H9 (cell line): ENCODE measurements around the gene CKS2. TPM values are rescaled to one million over a fixed set of nuclear protein-coding genes. Genes with fewer than 3 reads are reported as not detected.

Experiments
- DNase-seq: peaks from one replicate; pipeline ENCODE4 v3.0.0-alpha.2; 2017
- H2AFZ ChIP-seq: one replicate; pipeline ENCODE4 v1.6.1; 2013; ENCODE audit warnings: mild to moderate bottlenecking, low read length, control low read depth, moderate library complexity
- H2AK5ac ChIP-seq: 2 replicates; pipeline ENCODE4 v1.6.1; 2013; ENCODE audit warnings: low read length, control low read depth, mixed read lengths; ENCODE audit not compliant: insufficient read length
- H2BK120ac ChIP-seq: one replicate; pipeline ENCODE4 v1.6.1; 2013; ENCODE audit warnings: low read depth, mild to moderate bottlenecking, low read length, control low read depth, inconsistent platforms; ENCODE audit not compliant: poor library complexity, severe bottlenecking
- H2BK12ac ChIP-seq: 2 replicates; pipeline ENCODE4 v1.6.1; 2013; ENCODE audit warnings: low read length, control low read depth, mixed read lengths, low read depth; ENCODE audit not compliant: insufficient read length
- H2BK15ac ChIP-seq: 2 replicates; pipeline ENCODE4 v1.6.1; 2013; ENCODE audit warnings: low read depth, low read length, control low read depth
- H2BK20ac ChIP-seq: one replicate; pipeline ENCODE4 v1.6.1; 2013; ENCODE audit warnings: low read depth, mild to moderate bottlenecking, low read length, control low read depth, inconsistent platforms; ENCODE audit not compliant: poor library complexity, severe bottlenecking
- H2BK5ac ChIP-seq: 2 replicates; pipeline ENCODE4 v1.6.1; 2013; ENCODE audit warnings: low read length, control low read depth, mixed read lengths; ENCODE audit not compliant: insufficient read length
- H3K14ac ChIP-seq: 2 replicates; pipeline ENCODE4 v1.6.1; 2013; ENCODE audit warnings: low read length, control low read depth; ENCODE audit not compliant: insufficient read depth
- H3K18ac ChIP-seq: 2 replicates; pipeline ENCODE4 v1.6.1; 2013; ENCODE audit warnings: low read depth, mild to moderate bottlenecking, mixed read lengths, low read length, control low read depth; ENCODE audit not compliant: insufficient read length
- H3K23ac ChIP-seq: 2 replicates; pipeline ENCODE4 v1.6.1; 2013; ENCODE audit warnings: low read length, control low read depth, mixed read lengths, low read depth; ENCODE audit not compliant: insufficient read length
- H3K23me2 ChIP-seq: 2 replicates; pipeline ENCODE4 v1.6.1; 2013; ENCODE audit warnings: low read depth, mild to moderate bottlenecking, mixed read lengths, low read length, control low read depth; ENCODE audit not compliant: insufficient read length, poor library complexity, severe bottlenecking
- H3K27ac ChIP-seq: 2 replicates; pipeline ENCODE4 v1.5.1; 2013; ENCODE audit warnings: low read length, control low read depth, mixed read lengths, low read depth; ENCODE audit not compliant: insufficient read length
- H3K27me3 ChIP-seq: 2 replicates; pipeline ENCODE4 v1.6.1; 2013; ENCODE audit warnings: low read length, control low read depth, inconsistent platforms; ENCODE audit not compliant: insufficient read depth
- H3K4ac ChIP-seq: 2 replicates; pipeline ENCODE4 v1.6.1; 2013; ENCODE audit warnings: low read depth, mild to moderate bottlenecking, control low read depth, inconsistent platforms, low read length, moderate library complexity
- H3K4me1 ChIP-seq: 2 replicates; pipeline ENCODE4 v1.6.1; 2013; ENCODE audit warnings: low read length, control low read depth, inconsistent platforms; ENCODE audit not compliant: insufficient read depth
- H3K4me2 ChIP-seq: 2 replicates; pipeline ENCODE4 v1.6.1; 2013; ENCODE audit warnings: low read length, control low read depth, mixed read lengths; ENCODE audit not compliant: insufficient read length, insufficient read depth
- H3K56ac ChIP-seq: 2 replicates; pipeline ENCODE4 v1.6.1; 2013; ENCODE audit warnings: low read depth, mild to moderate bottlenecking, mixed read lengths, low read length, control low read depth; ENCODE audit not compliant: insufficient read length
- H3K79me1 ChIP-seq: 2 replicates; pipeline ENCODE4 v1.6.1; 2013; ENCODE audit warnings: low read depth, mild to moderate bottlenecking, moderate library complexity, low read length, control low read depth, inconsistent platforms; ENCODE audit not compliant: insufficient read depth, poor library complexity, severe bottlenecking
- H3K79me2 ChIP-seq: 2 replicates; pipeline ENCODE4 v1.6.1; 2013; ENCODE audit warnings: low read length, control low read depth, inconsistent platforms; ENCODE audit not compliant: insufficient read depth
- H3K9ac ChIP-seq: 2 replicates; pipeline ENCODE4 v1.6.1; 2013; ENCODE audit warnings: low read length, control low read depth, mixed read lengths; ENCODE audit not compliant: insufficient read length; ENCODE audit errors: extremely low read depth
- H3K9me3 ChIP-seq: one replicate; pipeline ENCODE4 v1.6.1; 2013; ENCODE audit warnings: low read depth, low read length, inconsistent platforms; ENCODE audit not compliant: control insufficient read depth
- H3T11ph ChIP-seq: one replicate; pipeline ENCODE4 v1.6.1; 2013; ENCODE audit warnings: mild to moderate bottlenecking, low read length, control low read depth, inconsistent platforms
- H4K20me1 ChIP-seq: one replicate; pipeline ENCODE4 v1.6.1; 2013; ENCODE audit not compliant: control insufficient read depth, insufficient read length, insufficient read depth
- H4K5ac ChIP-seq: 2 replicates; pipeline ENCODE4 v1.6.1; 2013; ENCODE audit warnings: low read depth, mild to moderate bottlenecking, mixed read lengths, low read length, control low read depth; ENCODE audit not compliant: insufficient read length
- H4K8ac ChIP-seq: replicated peaks from 2 replicates; pipeline ENCODE4 v1.6.1; 2013; ENCODE audit warnings: low read length, control low read depth, mixed read lengths, low read depth; ENCODE audit not compliant: insufficient read length
- H4K91ac ChIP-seq: 2 replicates; pipeline ENCODE4 v1.6.1; 2013; ENCODE audit warnings: low read depth, mild to moderate bottlenecking, moderate library complexity, mixed read lengths, low read length, control low read depth; ENCODE audit not compliant: insufficient read length
- H3K27ac Mint-ChIP-seq, 3 experiments: 2 replicates in 2 of 3; 3 replicates in 1 of 3; pipeline ENCODE4 v1.8.0; 2020 to 2021; ENCODE audit warnings: mixed read lengths in 3 of 3, mild to moderate bottlenecking in 1 of 3, moderate library complexity in 1 of 3
- H3K27me3 Mint-ChIP-seq: 2 replicates; pipeline ENCODE4 v1.8.0; 2021; ENCODE audit warnings: low read depth, mild to moderate bottlenecking, moderate library complexity, mixed read lengths
- H3K36me3 Mint-ChIP-seq, 3 experiments: 2 replicates in 2 of 3; 3 replicates in 1 of 3; pipeline ENCODE4 v1.8.0; 2020 to 2021; ENCODE audit warnings: low read depth in 3 of 3, mixed read lengths in 3 of 3; ENCODE audit not compliant: insufficient read depth in 1 of 3
- H3K4me1 Mint-ChIP-seq, 2 experiments: 2 replicates each; pipeline ENCODE4 v1.8.0; 2020; ENCODE audit warnings: mixed read lengths in 2 of 2
- H3K4me3 Mint-ChIP-seq, 2 experiments: 2 replicates in 1 of 2; 3 replicates in 1 of 2; pipeline ENCODE4 v1.8.0; 2020 to 2021; ENCODE audit warnings: mild to moderate bottlenecking in 2 of 2, mixed read lengths in 2 of 2, moderate library complexity in 1 of 2
- H3K9me3 Mint-ChIP-seq, 2 experiments: 2 replicates in 1 of 2; 3 replicates in 1 of 2; pipeline ENCODE4 v1.8.0; 2020; ENCODE audit warnings: mild to moderate bottlenecking in 2 of 2, mixed read lengths in 2 of 2, moderate library complexity in 1 of 2
- WGBS: extraction: QIAGEN DNeasy Blood & Tissue Kit; methylation state at CpG from one replicate; pipeline ENCODE4 v1.1.7; 2013; ENCODE audit warnings: missing lambda C conversion rate, low lambda C conversion rate, mixed read lengths; ENCODE audit not compliant: insufficient read length; ENCODE audit errors: extremely low coverage; 5-methylcytosine and 5-hydroxymethylcytosine counted together
- long read RNA-seq: library from polyadenylated mRNA; unstranded; transcript quantifications from one replicate; pipeline ENCODE4 v2.0.0, GENCODE V29; 2020
- total RNA-seq: library from RNA; stranded (reverse); gene quantifications from 2 replicates; pipeline ENCODE4 v1.2.1, GENCODE V29; 2021
- TF ChIP-seq, protein P1 (sequence below): fragments of 200-600 bp; sonication (generic); conservative IDR thresholded peaks from 3 replicates; pipeline ENCODE4 v1.8.0; 2021; ENCODE audit warnings: antibody characterized with exemption, mild to moderate bottlenecking

CKS2 gene
- total RNA-seq, result 210 and 211 TPM in 2 replicates
- long read RNA-seq, transcript CKS2-201 (3 exons, 613 nt), result major isoform, 141 of 143 reads
- long read RNA-seq, partial matches to known transcripts, result 0 of 143 reads
- long read RNA-seq, other reads (novel, unspliced or antisense), result 2 of 143 reads

DNA sequence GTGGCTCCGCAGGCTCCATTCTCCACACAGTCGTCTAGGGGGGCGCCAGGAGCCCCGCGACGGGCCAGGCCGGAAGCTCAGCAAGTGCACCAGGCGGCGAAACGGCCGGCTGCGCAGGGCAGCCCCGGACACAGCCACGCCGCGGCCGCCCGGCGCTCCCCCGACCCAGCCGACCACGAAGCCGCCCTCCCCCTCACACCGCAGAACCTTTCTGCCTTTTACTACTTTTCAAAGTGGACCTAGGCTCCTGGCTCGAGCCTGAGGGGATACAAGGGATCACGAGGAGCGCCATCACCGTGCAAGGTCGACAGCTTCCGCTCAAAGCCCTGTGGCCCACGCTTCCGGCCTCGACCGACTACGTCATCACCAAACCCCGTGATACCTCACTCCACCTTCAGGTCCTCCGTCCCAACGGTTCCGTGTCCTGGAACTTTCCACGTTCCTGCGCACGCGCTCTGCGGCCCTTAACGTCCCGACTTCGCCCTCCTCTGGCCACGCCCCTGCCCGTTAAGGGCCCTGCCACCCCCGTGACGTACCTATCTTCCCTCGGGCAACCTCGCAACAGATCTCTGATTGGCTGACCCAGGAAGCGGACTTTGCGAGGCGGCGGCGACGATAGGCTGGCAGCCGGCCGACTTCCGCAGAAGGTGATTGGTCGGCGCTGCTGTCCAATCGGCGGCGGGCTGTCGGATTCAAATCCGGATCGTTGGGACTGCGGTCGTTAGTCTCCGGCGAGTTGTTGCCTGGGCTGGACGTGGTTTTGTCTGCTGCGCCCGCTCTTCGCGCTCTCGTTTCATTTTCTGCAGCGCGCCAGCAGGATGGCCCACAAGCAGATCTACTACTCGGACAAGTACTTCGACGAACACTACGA is at the start of gene CKS2:
Gene CKS2 (plus strand): TSS at position 721 of the 871 bp plus-strand sequence. CDS start 98 bp downstream, at position 819.
- Mint-ChIP-seq H3K27me3 (peaks cover 4% of the 10 kb centered on the region; the same call in 1 of the 2 replicates), H3K4me3 (peak within 1 kb of the TSS; percentile 90 to 96), H3K4me1 (peaks cover 28 to 30% of the 10 kb centered on the region in 2 experiments), H3K36me3 (peaks cover 22 to 37% (median 33%) of the 10 kb centered on the region in 3 experiments), H3K9me3 (no peaks in the 10 kb centered on the region; a peak in 1 of 5 replicates), H3K27ac (peak within 1 kb of the TSS; percentile 99 to 100 (median 99))
- H3K79me2 ChIP-seq, result peaks cover 38% of the 10 kb centered on the region; the same call in 1 of the 2 replicates
- no peak within 1 kb of the TSS for H3K56ac ChIP-seq
- peak within 1 kb of the TSS; percentile 85 for H3K9ac ChIP-seq
- H4K91ac ChIP-seq, result no peak within 1 kb of the TSS
- H3K23me2 ChIP-seq, result no peaks in the 10 kb centered on the region
- H3T11ph ChIP-seq, result peak within 1 kb of the TSS; percentile 22
- TF ChIP-seq, protein P1, sequence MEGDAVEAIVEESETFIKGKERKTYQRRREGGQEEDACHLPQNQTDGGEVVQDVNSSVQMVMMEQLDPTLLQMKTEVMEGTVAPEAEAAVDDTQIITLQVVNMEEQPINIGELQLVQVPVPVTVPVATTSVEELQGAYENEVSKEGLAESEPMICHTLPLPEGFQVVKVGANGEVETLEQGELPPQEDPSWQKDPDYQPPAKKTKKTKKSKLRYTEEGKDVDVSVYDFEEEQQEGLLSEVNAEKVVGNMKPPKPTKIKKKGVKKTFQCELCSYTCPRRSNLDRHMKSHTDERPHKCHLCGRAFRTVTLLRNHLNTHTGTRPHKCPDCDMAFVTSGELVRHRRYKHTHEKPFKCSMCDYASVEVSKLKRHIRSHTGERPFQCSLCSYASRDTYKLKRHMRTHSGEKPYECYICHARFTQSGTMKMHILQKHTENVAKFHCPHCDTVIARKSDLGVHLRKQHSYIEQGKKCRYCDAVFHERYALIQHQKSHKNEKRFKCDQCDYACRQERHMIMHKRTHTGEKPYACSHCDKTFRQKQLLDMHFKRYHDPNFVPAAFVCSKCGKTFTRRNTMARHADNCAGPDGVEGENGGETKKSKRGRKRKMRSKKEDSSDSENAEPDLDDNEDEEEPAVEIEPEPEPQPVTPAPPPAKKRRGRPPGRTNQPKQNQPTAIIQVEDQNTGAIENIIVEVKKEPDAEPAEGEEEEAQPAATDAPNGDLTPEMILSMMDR, result no peak
- H3K4ac ChIP-seq, result peak within 1 kb of the TSS; percentile 25; the same call in 1 of the 2 replicates
- no peak within 1 kb of the TSS for H2BK12ac ChIP-seq
- H3K14ac ChIP-seq, result peak within 1 kb of the TSS; percentile 98
- peak within 1 kb of the TSS; percentile 84 for H3K4me2 ChIP-seq
- H3K27me3 ChIP-seq, result no peaks in the 10 kb centered on the region
- H3K79me1 ChIP-seq, result no peaks in the 10 kb centered on the region
- no peak within 1 kb of the TSS for H2AK5ac ChIP-seq
- no peak within 1 kb of the TSS for H2BK15ac ChIP-seq
- DNase-seq, result peak; percentile 100
- no peak within 1 kb of the TSS for H2BK120ac ChIP-seq
- no peak within 1 kb of the TSS for H2BK5ac ChIP-seq
- H3K23ac ChIP-seq, result no peak within 1 kb of the TSS
- no peaks in the 10 kb centered on the region for H3K4me1 ChIP-seq
- peak within 1 kb of the TSS; percentile 4 for H4K5ac ChIP-seq
- H4K20me1 ChIP-seq, result no peaks in the 10 kb centered on the region
- no peak within 1 kb of the TSS for H2BK20ac ChIP-seq
- H3K27ac ChIP-seq, result peak within 1 kb of the TSS; percentile 26
- H2AFZ ChIP-seq, result no peak within 1 kb of the TSS
- no peak within 1 kb of the TSS for H4K8ac ChIP-seq
- WGBS, result no CpG with 5 or more reads among the region's 86 CpGs
- H3K18ac ChIP-seq, result peak within 1 kb of the TSS; percentile 96
- H3K9me3 ChIP-seq, result no peaks in the 10 kb centered on the region
